ENCODE measurements around the gene ENO2.

- TF ChIP-seq CTCF (conservative IDR thresholded peaks at IDR 0.05 in 1 of 2, IDR thresholded peaks at IDR 0.05 in 1 of 2; ENCODE audit: extremely low read depth in 1 of 2, insufficient read depth in 1 of 2, low read depth in 1 of 2, low read length in 2 of 2) (no peak), EZH2 (IDR thresholded peaks at IDR 0.05; ENCODE audit: borderline replicate concordance, low read length) (no peak)
These were observed 2.0 kb upstream of the ENO2 start for GRCh38 chr12:6912164-6912935.

All from mammary epithelial cell (primary cell).